GM03348 (cell line): ENCODE results near the gene CELA2B.
"Not testable (repeated sequence)": the region's sequence is repeated elsewhere in the genome, so short reads cannot be mapped to it uniquely, and the experiment has no call there.

Source experiments
- DNase-seq: peaks from one replicate; pipeline ENCODE4 v3.0.0; 2012; ENCODE audit warnings: low spot score

Gene CELA2B

GRCh38 chr1:15475752-15476314, at the start of gene CELA2B:
CELA2B (plus strand) TSS chr1:15476104; CDS start chr1:15476126, 22 bp downstream.
- no peak for DNase-seq

- DNase-seq: no peak
These were observed 49.2 kb upstream of the CELA2B start for GRCh38 chr1:15426492-15427279.

GRCh38 chr1:15427280-15427666, 48.6 kb upstream of the CELA2B start:
- no peak for DNase-seq

GRCh38 chr1:15428252-15428651, 47.7 kb upstream of the CELA2B start:
- not testable (repeated sequence) for DNase-seq

GRCh38 chr1:15428815-15429435, 47.0 kb upstream of the CELA2B start:
- DNase-seq: no peak

- DNase-seq: no peak
These were observed 46.2 kb upstream of the CELA2B start for GRCh38 chr1:15429701-15430149.

GRCh38 chr1:15430787-15431570, 44.9 kb upstream of the CELA2B start:
- peak; percentile 90 for DNase-seq

GRCh38 chr1:15431571-15431948, 44.3 kb upstream of the CELA2B start:
- no peak for DNase-seq

GRCh38 chr1:15432324-15432723, 43.6 kb upstream of the CELA2B start:
- DNase-seq: no peak

- DNase-seq: no peak
These were observed 42.4 kb upstream of the CELA2B start for GRCh38 chr1:15433471-15433870.

- peak; percentile 67 for DNase-seq
These were observed 41.2 kb upstream of the CELA2B start for GRCh38 chr1:15434739-15435138.

- no peak for DNase-seq
These were observed 40.4 kb upstream of the CELA2B start for GRCh38 chr1:15435239-15436077.

GRCh38 chr1:15436881-15437442, 38.9 kb upstream of the CELA2B start:
- no peak for DNase-seq

- no peak for DNase-seq
These were observed 36.6 kb upstream of the CELA2B start for GRCh38 chr1:15439325-15439724.

- no peak for DNase-seq
These were observed 35.5 kb upstream of the CELA2B start for GRCh38 chr1:15440357-15440756.

GRCh38 chr1:15441247-15441646, 34.7 kb upstream of the CELA2B start:
- DNase-seq: no peak

GRCh38 chr1:15442119-15442518, 33.8 kb upstream of the CELA2B start:
- no peak for DNase-seq

- DNase-seq: no peak
These were observed 33.1 kb upstream of the CELA2B start for GRCh38 chr1:15442759-15443158.

GRCh38 chr1:15443281-15443680, 32.6 kb upstream of the CELA2B start:
- DNase-seq: no peak

- no peak for DNase-seq
These were observed 31.2 kb upstream of the CELA2B start for GRCh38 chr1:15444468-15445389.
